Measurements from ENCODE around the gene GLMP.

DNA sequence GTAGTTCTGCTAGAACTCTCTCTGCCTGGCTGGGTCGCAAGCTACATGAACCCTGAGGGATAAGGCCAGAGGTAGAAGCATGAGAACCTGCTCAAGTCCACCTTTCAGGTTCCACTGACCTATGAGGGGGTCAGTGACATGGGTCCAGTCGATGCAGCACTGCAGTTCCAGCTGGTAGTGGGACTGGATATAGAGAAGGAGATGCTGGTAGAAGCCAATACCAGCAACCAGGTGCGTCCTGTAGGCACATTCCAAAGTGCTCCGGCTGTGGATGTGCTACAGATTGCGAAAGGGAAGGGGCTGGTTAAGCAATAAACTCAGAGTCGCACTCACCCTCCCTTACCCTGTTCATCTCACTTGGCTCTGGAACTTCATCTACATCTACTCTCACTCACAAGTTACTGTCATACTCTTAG, 18.5 kb downstream of the GLMP start:
- TF ChIP-seq, protein P1, sequence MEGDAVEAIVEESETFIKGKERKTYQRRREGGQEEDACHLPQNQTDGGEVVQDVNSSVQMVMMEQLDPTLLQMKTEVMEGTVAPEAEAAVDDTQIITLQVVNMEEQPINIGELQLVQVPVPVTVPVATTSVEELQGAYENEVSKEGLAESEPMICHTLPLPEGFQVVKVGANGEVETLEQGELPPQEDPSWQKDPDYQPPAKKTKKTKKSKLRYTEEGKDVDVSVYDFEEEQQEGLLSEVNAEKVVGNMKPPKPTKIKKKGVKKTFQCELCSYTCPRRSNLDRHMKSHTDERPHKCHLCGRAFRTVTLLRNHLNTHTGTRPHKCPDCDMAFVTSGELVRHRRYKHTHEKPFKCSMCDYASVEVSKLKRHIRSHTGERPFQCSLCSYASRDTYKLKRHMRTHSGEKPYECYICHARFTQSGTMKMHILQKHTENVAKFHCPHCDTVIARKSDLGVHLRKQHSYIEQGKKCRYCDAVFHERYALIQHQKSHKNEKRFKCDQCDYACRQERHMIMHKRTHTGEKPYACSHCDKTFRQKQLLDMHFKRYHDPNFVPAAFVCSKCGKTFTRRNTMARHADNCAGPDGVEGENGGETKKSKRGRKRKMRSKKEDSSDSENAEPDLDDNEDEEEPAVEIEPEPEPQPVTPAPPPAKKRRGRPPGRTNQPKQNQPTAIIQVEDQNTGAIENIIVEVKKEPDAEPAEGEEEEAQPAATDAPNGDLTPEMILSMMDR (conservative IDR thresholded peaks at IDR 0.05): no peak
- TF ChIP-seq EZH2 (IDR thresholded peaks at IDR 0.05; ENCODE audit: low read depth): no peak
